Measurements from ENCODE around the gene KRT79. TPM values are rescaled to one million over a fixed set of nuclear protein-coding genes. Genes with fewer than 3 reads are reported as not detected.

Gene KRT79
- total and polyA plus RNA-seq, 2 of the 8 experiments (the other 6 are each of a cell fraction or from before 2014, with no cell fraction given) = not detected

GRCh38 chr12:52821071-52821730 lies 12.9 kb downstream of the KRT79 start:
- CTCF ChIA-PET (ENCODE audit: partially characterized antibody) = interaction anchor here (1.1 to 2.0 kb wide), 6 partner anchors 18 to 235 kb away, joined by 3 to 7 read pairs (median 3); no protein-coding TSS in a partner anchor
- Histone ChIP-seq H3K4me3 (ENCODE audit: extremely low read depth in 1 of 4, insufficient read depth in 2 of 4, low read depth in 3 of 4, low read length in 4 of 4) (no peak overlapping the region), H3K36me3 (ENCODE audit: control insufficient read depth in 2 of 4, insufficient read depth in 4 of 4, low read length in 3 of 4) (no peaks in the 10 kb centered on the region), H3K9me3 (ENCODE audit: insufficient read depth in 2 of 2, low read depth in 1 of 2, low read length in 1 of 2) (no peaks in the 10 kb centered on the region), H3K4me2 (ENCODE audit: insufficient read depth in 1 of 2, low read depth in 2 of 2, low read length in 2 of 2) (no peak overlapping the region), H3K23me2 (ENCODE audit: low read depth, low read length) (no peaks in the 10 kb centered on the region), H3K23ac (ENCODE audit: insufficient read length) (no peak overlapping the region), H3K27me3 (replicated peaks in 1 of 4; ENCODE audit: control insufficient read depth in 3 of 4, extremely low read depth in 1 of 4, insufficient read depth in 3 of 4, low read length in 3 of 4) (0 out of 7 replicates have a peak, but pooled peaks cover 0 to 2% (median 0%) of the 10 kb centered on the region in 4 experiments), H2BK20ac (ENCODE audit: low read length) (no peak overlapping the region), H3K4ac (replicated peaks; ENCODE audit: insufficient read length, low read depth, low read length) (no peak overlapping the region), H2BK15ac (ENCODE audit: low read length) (no peak overlapping the region), H2AFZ (ENCODE audit: low read length) (no peak overlapping the region), H3K4me1 (replicated peaks in 1 of 4; ENCODE audit: control insufficient read depth in 3 of 4, insufficient read depth in 4 of 4, low read length in 3 of 4) (no peaks in the 10 kb centered on the region), H4K20me1 (replicated peaks in 1 of 2; ENCODE audit: control insufficient read depth in 1 of 2, insufficient read depth in 2 of 2, low read length in 2 of 2) (no peaks in the 10 kb centered on the region), H3K14ac (ENCODE audit: insufficient read length) (no peak overlapping the region), H2BK5ac (ENCODE audit: low read depth, low read length) (peak overlapping the region; percentile 47; the same call in 1 of the 2 replicates), H3K27ac (ENCODE audit: low read depth, low read length) (no peak overlapping the region), H3K79me1 (ENCODE audit: low read depth, low read length) (no peaks in the 10 kb centered on the region), H2BK12ac (ENCODE audit: low read depth, low read length) (no peak overlapping the region), H3K18ac (ENCODE audit: extremely low read depth, low read length) (no peak overlapping the region), H3K9ac (replicated peaks in 1 of 4; ENCODE audit: extremely low read depth in 1 of 4, low read depth in 3 of 4, low read length in 3 of 4) (no peak overlapping the region), H4K8ac (ENCODE audit: extremely low read depth, insufficient read depth, low read length) (no peak overlapping the region), H2AK5ac (ENCODE audit: low read depth, low read length) (no peak overlapping the region), H3K79me2 (ENCODE audit: control insufficient read depth in 1 of 2, insufficient read depth in 2 of 2, low read length in 2 of 2) (no peaks in the 10 kb centered on the region), H3K56ac (replicated peaks; ENCODE audit: insufficient read length, low read depth, low read length) (no peak overlapping the region), H4K91ac (replicated peaks; ENCODE audit: insufficient read length, low read length) (no peak overlapping the region), H4K5ac (ENCODE audit: insufficient read length, low read depth, low read length) (no peak overlapping the region), H2BK120ac (replicated peaks; ENCODE audit: low read depth, low read length) (no peak overlapping the region)
- 86% methylated on average over 3 of the region's 4 CpGs; no CpG with 5 or more reads in 1 of the 2 experiments for WGBS, 2 experiments (ENCODE audit: extremely low coverage in 1 of 2, insufficient coverage in 1 of 2, insufficient read length in 1 of 2, insufficient replicate concordance in 2 of 2, low coverage in 1 of 2, low lambda C conversion rate in 2 of 2, missing lambda C conversion rate in 1 of 2)
- FAIRE-seq (no peak), DNase-seq (ENCODE audit: low read depth in 1 of 2, low spot score in 2 of 2) (no peak)
- TF ChIP-seq TCF12 (IDR thresholded peaks at IDR 0.05; ENCODE audit: low read depth, low read length) = no peak
- TF ChIP-seq RFX5 (IDR thresholded peaks at IDR 0.05; ENCODE audit: borderline replicate concordance, low read depth, low read length) = no peak
- TF ChIP-seq TEAD4 (IDR thresholded peaks at IDR 0.05; ENCODE audit: low read depth, low read length) = no peak
- no peak for TF ChIP-seq SUZ12 (IDR thresholded peaks at IDR 0.05; ENCODE audit: low read length)
- POLR2A ChIA-PET (ENCODE audit: partially characterized antibody) = no interaction called here

Data from H1 (cell line).